T follicular helper cell (primary cell): ENCODE measurements around the gene EHBP1L1.
"Not testable (repeated sequence)": the region's sequence is repeated elsewhere in the genome, so short reads cannot be mapped to it uniquely, and the experiment has no call there.

Experiments
- DNase-seq: peaks from one replicate; pipeline ENCODE4 v3.0.0-alpha.2; 2020; ENCODE audit warnings: low read depth

Gene EHBP1L1

GRCh38 chr11:65636108-65637031, 60.5 kb downstream of the EHBP1L1 start:
- DNase-seq, result no peak

- DNase-seq, result no peak
Measured at GRCh38 chr11:65637032-65637557, 61.2 kb downstream of the EHBP1L1 start.

DNA sequence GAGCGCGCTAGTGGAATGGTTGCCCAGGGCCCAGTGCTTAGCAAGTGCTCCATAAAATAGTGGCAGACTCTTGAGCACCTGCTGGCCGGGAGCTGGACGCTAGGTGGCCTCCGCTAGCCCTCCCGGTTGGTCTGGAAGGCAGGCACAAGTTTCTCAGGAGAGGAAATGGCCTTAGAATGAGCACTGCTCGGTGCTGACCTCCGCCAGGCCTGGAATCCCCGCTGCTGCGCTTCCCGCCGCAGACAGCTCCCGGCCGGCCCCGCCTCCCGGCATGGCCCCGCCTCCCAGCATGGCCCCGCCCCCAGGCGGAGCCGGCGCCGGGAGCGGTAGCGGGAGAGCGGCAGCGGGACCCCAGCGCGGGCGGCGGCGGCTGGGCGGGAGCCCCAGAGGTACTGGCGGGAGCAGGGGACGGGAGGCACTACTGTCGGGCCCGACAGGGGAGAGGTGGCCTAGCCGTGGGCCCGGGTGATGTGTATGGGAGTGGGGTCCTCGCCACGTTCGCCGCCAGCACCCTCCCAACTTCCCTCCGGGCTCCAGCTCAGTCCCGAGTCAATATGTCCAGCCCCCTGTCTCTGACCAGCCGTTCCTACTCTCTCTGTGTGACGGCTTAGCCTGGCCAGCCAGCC, 62.1 kb downstream of the EHBP1L1 start, which contains the start of gene SIPA1:
Gene SIPA1, plus strand, starts transcription at position 308 of the 626 bp plus-strand sequence. CDS start 2,821 bp downstream, outside the sequence.
- peak; percentile 64 for DNase-seq

- not testable (repeated sequence) for DNase-seq
Measured at GRCh38 chr11:65639228-65639597, 63.4 kb downstream of the EHBP1L1 start.

DNA sequence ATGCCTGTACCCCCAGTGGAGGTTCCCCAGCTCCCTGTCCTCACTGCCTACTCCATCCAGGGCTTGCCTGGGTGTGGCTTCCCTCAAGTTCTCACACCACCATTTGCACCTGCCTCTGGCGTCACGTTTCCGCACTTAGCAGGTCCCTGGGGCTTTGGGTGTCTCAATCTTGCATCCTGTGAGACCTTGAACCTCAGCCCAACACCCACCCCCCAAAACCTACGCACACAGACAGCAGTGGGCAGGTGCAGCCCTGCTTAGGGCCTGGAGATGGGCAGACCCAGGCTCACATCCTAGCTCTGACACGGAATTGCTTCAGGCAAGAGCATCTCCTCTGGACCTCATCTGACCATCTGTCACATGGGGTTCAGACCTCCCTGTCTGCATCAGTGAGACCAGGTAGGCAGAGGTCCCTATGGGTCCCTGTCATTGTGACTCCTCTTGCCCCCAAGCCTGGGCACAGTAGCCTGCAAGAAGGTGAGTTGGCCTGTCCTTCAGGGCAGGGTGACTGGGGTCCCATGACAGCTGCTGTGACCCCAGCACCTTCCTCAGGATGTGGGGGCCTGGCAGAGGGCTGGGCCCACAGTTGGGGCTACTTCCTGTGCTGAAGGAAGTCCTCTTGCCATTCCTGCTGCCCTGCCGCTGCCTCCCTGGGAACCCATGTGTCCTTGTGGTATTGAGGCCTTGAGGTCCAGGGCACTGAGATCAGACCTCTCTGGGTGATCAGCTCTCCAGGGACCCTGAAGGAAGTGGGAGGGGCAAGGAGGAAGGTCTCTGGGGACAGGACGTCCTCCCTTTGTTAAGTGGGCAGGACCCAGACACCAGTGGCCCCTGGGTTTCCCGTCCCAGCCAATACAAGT, 64.0 kb downstream of the EHBP1L1 start:
- peak; percentile 78 for DNase-seq

- DNase-seq, result no peak
Measured at GRCh38 chr11:65640483-65641296, 64.8 kb downstream of the EHBP1L1 start.

DNA sequence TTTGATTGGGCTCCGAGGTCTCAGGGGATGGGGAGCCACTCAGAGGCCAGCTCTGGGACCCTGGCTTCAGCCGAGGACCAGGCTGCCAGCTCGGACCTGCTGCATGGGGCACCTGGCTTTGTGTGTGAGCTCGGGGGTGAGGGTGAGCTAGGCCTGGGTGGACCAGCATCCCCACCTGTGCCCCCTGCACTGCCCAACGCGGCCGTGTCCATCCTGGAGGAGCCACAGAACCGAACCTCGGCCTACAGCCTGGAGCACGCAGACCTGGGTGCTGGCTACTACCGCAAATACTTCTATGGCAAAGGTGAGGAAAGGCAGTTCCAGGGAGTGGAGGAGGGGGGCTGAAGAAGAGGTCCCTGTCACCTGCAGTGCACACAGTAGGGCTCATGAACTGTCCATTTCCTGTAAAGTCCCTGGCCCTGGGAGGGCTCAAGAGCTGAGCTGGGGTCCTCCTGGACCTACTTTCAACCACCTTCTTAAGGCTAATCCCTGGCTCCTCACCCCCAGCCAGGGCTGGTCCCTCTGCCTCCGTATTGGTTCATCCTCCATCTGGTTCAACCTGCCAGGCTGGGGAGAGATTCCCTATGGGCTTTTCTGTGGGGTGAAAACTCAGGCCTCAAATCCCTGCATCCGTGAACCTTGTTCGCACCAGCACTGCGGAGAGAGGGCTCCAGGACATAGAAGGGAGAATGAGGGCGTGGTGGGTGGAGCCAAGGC, 65.6 kb downstream of the EHBP1L1 start:
- DNase-seq, result no peak
